RWPE2 (cell line): ENCODE data around the gene CD300H.

Source experiments
- ATAC-seq: fragments of 200-7000 bp; cut with Tn5 transposase; 3 replicates; pipeline ENCODE4 v1.9.1; 2021; ENCODE audit warnings: low read depth
- DNase-seq: peaks from one replicate; pipeline ENCODE4 v3.0.0-alpha.2; 2020; ENCODE audit warnings: low spot score
- H3K27ac ChIP-seq: fragments of 450-650 bp; 2 replicates; pipeline ENCODE4 v1.5.1; 2017; ENCODE audit warnings: mild to moderate bottlenecking; ENCODE audit not compliant: poor library complexity, severe bottlenecking
- H3K27me3 ChIP-seq: fragments of 250-450 bp; sonication (Bioruptor Pico); 2 replicates; pipeline ENCODE4 v1.5.1; 2021; ENCODE audit warnings: mild to moderate bottlenecking, moderate library complexity; ENCODE audit not compliant: insufficient read depth, poor library complexity, severe bottlenecking
- H3K36me3 ChIP-seq: fragments of 250-450 bp; sonication (Bioruptor Pico); 2 replicates; pipeline ENCODE4 v1.5.1; 2020; ENCODE audit warnings: low read depth, mild to moderate bottlenecking, moderate library complexity
- H3K4me1 ChIP-seq: fragments of 250-450 bp; sonication (Bioruptor Pico); 2 replicates; pipeline ENCODE4 v1.5.1; 2021; ENCODE audit warnings: mild to moderate bottlenecking, moderate library complexity; ENCODE audit not compliant: insufficient read depth, poor library complexity, severe bottlenecking
- H3K4me3 ChIP-seq: fragments of 250-450 bp; sonication (Bioruptor Pico); 2 replicates; pipeline ENCODE4 v1.5.1; 2021; ENCODE audit warnings: mild to moderate bottlenecking, moderate library complexity; ENCODE audit not compliant: severe bottlenecking
- H3K9me3 ChIP-seq: fragments of 250-450 bp; sonication (Bioruptor Pico); 2 replicates; pipeline ENCODE4 v1.5.1; 2021; ENCODE audit warnings: mild to moderate bottlenecking, moderate library complexity; ENCODE audit not compliant: severe bottlenecking
- CTCF ChIP-seq: fragments of 450-650 bp; IDR thresholded peaks from one replicate; pipeline ENCODE4 v1.5.1; 2017; ENCODE audit warnings: mild to moderate bottlenecking, moderate library complexity; ENCODE audit not compliant: poor library complexity, severe bottlenecking

CD300H gene

DNA sequence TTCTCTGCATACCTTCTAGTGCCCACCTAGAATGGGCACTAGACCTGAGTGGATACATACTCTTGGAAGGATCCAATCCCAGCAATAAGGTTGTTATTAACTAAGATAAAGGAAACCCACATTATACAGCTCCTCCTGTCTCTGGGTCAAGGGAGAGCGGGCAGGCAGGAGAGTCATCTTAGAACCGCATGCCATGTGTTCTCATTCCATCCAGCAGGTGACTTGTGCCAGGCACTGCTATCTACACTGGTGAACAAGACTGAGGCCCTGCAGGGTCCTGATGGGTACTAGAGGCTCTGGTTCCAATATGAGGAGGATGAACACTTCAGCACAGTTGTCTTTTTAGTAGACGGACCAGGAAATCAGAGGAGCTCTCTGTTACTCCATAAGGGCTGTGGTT lies 5.9 kb upstream of the CD300H start:
- no peak for ATAC-seq
- Histone ChIP-seq H3K27me3 (no peaks in the 10 kb centered on the region), H3K27ac (no peak overlapping the region), H3K36me3 (no peaks in the 10 kb centered on the region), H3K4me3 (no peak overlapping the region), H3K4me1 (peaks cover 9% of the 10 kb centered on the region), H3K9me3 (no peaks in the 10 kb centered on the region)
- no peak for TF ChIP-seq CTCF
- no peak for DNase-seq

DNA sequence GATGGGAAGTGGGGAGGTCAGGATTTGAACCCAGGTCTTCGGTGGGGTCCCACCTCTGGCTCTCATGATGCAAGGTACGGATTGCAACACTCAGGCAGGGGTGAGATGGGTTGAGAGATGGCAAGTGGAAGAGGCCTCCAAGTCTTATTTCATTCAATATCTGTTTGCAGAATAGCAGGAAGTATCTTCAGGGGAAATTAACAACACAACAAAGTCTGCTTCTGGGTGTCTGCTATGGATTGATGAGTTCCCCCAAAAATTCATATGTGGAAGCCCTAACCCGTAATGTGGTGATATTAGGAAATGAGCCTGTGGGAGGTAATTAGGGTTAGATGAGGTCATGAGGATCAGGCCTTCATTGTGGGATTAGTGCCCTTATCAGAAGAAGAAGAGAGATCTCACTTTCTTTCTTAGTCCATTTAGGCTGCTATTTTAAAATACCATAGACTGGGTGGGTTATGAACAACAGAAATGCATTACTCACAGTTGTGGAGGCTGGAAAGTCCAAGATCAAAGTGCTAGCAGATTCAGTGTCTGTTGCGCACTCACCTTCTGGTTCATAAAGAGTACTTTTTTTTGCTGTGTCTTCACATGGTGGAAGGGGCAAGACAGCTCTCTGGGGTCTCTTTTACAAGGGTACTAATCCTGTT lies 4.4 kb upstream of the CD300H start:
- Histone ChIP-seq H3K27me3 (no peaks in the 10 kb centered on the region), H3K4me3 (no peak overlapping the region), H3K36me3 (no peaks in the 10 kb centered on the region), H3K27ac (no peak overlapping the region), H3K9me3 (no peaks in the 10 kb centered on the region), H3K4me1 (peaks cover 9% of the 10 kb centered on the region)
- ATAC-seq (no peak), DNase-seq (no peak)
- TF ChIP-seq CTCF = no peak

GRCh38 chr17:74569020-74570003 lies 2.0 kb upstream of the CD300H start:
- TF ChIP-seq CTCF = no peak
- peak overlapping the region; percentile 72 for H3K27ac ChIP-seq
- no peak overlapping the region for H3K4me3 ChIP-seq
- peak; percentile 96 for DNase-seq
- no peaks in the 10 kb centered on the region for H3K36me3 ChIP-seq
- no peaks in the 10 kb centered on the region for H3K27me3 ChIP-seq
- ATAC-seq = peak; percentile 96
- no peaks in the 10 kb centered on the region for H3K9me3 ChIP-seq
- H3K4me1 ChIP-seq = peaks cover 9% of the 10 kb centered on the region

GRCh38 chr17:74568106-74568873 lies 981 bp upstream of the CD300H start:
- TF ChIP-seq CTCF = no peak
- DNase-seq (no peak), ATAC-seq (no peak)
- Histone ChIP-seq H3K4me1 (peaks cover 9% of the 10 kb centered on the region), H3K27me3 (no peaks in the 10 kb centered on the region), H3K27ac (peak overlapping the region; percentile 72), H3K9me3 (no peaks in the 10 kb centered on the region), H3K4me3 (no peak overlapping the region), H3K36me3 (no peaks in the 10 kb centered on the region)
